SKM-1 treated with dmso at 0.1 percent for 144 hours (cell line): ENCODE data around the gene LGALS3BP.
A peak's percentile ranks its signal among the peaks of the same experiment; 100 is the strongest.
"Not testable (repeated sequence)": the region's sequence is repeated elsewhere in the genome, so short reads cannot be mapped to it uniquely, and the experiment has no call there.

Experiments
- DNase-seq: peaks from one replicate; lab custom pipeline; 2025; ENCODE audit not compliant: unreplicated experiment; lab: John Stamatoyannopoulos, UW

Gene LGALS3BP, protein sequence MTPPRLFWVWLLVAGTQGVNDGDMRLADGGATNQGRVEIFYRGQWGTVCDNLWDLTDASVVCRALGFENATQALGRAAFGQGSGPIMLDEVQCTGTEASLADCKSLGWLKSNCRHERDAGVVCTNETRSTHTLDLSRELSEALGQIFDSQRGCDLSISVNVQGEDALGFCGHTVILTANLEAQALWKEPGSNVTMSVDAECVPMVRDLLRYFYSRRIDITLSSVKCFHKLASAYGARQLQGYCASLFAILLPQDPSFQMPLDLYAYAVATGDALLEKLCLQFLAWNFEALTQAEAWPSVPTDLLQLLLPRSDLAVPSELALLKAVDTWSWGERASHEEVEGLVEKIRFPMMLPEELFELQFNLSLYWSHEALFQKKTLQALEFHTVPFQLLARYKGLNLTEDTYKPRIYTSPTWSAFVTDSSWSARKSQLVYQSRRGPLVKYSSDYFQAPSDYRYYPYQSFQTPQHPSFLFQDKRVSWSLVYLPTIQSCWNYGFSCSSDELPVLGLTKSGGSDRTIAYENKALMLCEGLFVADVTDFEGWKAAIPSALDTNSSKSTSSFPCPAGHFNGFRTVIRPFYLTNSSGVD

DNA sequence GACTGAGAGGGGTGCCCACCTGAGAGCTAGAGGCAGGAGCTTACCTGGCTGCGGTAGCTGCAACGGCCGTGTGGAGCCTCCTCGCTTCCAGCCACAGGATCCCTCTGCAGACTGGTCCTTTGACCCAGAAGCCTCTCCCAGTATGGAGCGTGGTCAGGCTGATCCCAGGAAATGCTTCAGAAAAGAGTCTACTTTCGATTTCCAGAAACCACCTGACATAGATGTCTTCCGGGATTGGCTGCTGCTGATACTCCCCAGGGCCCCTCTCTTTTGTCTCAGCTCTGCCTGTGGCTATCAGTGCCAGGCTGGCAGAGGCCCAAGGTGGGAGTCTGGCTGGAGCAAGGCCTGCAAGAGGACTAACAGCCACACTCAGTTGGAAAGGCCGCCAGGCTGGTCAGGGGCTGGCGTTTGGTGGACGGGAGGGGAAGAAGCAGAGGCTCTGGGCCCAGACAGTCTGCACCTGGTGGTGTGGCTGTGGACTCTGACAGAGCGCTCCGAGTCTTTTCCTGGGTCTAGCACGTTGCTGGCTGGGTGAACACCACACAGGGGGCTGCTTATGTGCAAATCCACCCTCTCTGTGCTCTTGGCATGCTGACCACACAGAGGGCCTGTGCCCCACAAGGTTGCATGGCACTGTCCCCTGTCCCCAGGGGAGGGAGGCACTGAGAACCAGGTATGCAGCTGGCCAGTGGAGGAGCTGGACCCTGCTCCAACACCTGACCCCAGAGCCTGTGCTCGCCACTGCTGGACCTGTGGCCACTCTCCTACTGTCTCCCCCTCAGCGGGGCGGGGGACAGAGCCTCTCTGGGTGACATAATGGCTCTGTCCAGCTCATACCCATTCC is at the start of gene LGALS3BP:
Gene LGALS3BP (minus strand): TSS at position 144 of the 844 bp plus-strand sequence. CDS start 2,732 bp downstream, outside the sequence.
- DNase-seq, result no peak

DNA sequence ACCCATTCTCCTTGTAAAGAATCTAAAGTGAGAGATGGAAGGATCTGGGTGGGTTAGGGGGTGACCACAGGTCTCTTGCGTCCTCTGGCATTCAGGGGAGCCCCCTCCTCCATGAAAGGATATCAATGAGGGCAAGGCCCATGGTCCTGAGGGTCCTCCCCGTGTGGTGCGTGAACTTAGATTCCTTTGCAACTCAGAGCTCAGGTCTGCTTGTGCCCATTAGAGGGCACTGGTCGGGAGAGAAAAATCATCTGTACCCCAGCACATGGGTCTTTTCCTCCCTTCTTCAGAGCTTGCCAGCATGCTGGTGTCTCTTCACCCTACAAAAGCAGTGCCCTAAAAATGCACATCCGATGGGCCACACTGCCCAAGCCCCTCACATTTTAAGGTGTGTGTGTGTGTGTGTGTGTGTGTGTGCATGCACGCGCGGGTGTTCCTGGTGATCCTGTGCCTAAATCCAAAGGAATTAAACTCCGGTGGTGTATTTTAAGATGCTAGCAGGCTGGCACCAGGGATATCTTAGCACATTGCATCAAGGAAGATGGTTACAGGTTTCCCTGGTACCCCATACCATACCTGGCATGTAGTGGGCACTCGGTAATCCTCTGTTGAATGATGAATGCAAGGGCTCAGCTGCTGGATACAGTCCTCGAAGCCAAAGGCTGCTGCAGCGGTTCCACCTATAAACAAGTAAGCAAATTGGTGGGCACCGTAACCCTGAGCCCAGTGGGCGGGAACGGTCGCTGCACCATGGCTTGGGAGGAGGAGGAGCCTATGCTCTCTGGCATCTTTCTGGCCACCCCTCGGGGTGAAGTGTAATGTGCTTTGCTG is 49.0 kb upstream of the LGALS3BP start:
- no peak for DNase-seq

DNA sequence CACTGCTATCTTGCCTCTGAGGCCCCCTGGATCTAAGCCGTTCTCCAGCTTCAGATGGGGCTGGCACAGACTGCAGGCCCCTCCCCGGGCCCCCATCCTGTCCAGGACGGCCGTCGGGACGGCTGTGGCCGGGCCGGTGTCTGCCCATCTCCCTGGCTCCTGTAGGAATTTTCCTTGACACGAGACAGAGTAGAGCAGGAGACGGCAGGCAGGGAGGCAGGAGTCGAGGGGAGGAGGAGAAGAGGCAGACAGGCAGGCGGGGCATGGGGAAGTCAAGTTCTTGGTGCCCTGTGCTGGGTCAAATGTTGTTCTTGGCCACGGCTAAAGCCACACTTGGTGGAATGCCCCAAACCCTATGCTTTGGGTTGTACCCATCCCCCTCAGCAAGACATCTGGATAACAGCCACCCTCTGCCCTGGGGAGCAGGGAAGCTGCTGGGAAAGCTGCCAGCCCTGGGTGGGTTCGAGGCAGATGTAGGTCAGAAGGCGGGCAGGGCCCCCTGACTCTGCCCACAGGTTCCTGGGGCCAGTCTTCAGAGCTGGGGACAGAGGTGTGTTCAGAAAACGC is 48.3 kb upstream of the LGALS3BP start:
- no peak for DNase-seq

DNA sequence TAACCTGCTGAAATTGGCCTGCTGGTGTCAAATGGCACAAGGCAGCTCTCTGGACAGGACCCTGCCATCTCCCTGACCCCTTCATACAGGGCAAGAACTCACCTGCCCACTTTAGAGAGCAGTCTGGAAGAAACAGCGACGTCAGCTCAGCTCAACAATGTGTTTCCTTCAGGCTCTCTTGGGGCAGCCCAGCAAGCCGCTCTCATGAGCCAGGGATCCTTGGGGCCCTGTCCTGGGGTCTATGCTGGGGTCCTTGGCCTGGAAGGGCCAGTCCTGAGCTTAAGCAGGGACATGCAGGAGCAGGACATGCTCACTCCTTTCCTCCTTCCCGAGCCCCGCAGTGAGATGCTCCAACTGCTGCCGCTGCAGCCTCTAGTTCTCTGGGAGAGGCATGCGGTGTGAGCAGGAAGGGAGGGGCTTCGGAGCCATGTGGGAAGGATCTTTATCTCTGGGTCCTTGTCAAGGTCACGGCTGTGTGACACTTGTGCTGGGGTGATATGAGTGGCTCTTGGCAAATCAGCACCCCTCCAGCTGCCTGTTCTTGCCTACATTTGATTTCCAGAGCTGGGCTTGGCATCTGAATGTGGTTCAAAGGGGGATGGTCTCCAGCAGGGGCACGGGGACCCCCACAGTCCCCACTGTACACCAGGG is 47.7 kb upstream of the LGALS3BP start:
- DNase-seq, result no peak

DNA sequence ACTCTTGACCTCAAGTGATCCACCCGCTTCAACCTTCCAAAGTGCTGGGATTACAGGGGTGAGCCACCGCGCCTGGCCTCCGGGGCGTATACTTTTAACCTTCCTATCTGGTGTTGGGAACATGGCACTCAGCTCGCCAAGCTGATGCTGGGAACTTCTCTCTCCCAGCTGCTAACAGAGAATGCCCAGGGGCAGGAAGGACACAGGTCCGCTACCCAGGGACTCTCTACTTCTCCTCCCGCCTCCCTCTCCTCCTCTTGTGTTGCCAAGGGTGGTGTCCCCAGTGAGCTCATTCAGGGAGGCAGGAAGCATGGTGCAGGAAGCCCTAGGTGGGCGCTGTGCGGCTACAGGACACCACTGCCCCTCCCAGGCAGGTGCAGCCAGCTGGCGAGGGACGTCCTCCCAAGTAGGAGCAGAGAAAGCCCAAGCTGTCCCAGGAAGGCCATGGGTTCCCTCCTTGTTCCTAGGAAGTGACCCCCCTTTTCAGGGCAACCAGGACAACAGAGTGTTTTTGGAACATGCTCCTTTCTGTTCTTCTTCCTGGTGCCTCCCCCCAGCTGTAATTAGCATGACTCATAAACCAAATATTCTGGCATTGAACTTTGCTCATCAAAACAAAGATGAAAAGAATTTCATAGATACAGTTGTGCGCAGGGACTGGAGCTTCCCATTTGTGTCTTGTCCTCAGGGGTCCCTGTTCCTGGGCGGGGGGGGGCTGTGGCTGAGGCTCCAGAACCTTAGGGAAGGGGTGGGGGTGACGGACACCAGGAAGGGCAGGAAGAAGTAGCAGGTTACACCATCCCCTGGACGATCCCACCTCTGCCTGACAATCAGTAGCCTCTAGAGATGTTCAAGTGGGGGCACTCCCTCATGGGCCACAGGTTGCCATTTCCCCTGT is 46.9 kb upstream of the LGALS3BP start:
- no peak for DNase-seq

DNA sequence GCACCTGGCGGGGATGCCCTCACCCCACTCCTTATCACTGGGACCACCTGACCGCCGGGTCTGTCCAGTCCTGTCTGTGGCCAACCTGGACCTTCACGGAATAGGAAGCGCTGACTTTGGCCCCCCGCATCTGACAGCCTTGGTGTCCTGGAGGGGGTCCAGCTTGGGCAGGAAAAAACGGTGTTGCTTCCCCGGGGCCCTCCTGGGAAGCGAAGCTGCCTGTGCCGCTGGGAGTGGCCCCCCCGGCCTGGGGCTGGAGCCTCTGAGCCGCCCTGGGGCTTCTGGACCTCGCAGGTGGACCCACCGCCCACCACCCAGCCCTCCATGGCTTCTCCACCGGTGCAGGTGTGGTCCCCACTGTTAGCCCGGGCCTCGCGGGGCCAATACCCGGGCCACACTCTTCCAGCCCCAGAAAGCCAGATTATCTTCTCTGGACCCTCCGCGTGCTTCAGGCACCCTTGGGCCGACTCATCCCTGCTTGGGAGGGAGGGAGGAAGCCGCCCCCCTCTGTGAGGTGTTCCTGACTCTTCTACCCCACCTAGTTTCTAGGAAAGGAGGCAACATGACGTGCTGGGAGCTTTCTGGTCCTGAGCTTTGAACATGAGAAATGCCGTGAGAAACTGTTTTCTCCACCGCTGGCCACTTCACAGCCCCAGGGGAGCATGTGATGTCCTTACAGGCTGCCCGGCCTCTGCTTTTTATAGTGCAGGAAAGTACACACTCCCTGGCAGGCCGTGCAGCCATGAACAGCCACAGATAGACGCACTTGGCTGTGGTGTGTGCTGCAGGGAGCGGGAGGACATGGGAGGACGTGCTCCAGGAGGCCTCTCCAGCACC is 45.4 kb upstream of the LGALS3BP start:
- no peak for DNase-seq

DNA sequence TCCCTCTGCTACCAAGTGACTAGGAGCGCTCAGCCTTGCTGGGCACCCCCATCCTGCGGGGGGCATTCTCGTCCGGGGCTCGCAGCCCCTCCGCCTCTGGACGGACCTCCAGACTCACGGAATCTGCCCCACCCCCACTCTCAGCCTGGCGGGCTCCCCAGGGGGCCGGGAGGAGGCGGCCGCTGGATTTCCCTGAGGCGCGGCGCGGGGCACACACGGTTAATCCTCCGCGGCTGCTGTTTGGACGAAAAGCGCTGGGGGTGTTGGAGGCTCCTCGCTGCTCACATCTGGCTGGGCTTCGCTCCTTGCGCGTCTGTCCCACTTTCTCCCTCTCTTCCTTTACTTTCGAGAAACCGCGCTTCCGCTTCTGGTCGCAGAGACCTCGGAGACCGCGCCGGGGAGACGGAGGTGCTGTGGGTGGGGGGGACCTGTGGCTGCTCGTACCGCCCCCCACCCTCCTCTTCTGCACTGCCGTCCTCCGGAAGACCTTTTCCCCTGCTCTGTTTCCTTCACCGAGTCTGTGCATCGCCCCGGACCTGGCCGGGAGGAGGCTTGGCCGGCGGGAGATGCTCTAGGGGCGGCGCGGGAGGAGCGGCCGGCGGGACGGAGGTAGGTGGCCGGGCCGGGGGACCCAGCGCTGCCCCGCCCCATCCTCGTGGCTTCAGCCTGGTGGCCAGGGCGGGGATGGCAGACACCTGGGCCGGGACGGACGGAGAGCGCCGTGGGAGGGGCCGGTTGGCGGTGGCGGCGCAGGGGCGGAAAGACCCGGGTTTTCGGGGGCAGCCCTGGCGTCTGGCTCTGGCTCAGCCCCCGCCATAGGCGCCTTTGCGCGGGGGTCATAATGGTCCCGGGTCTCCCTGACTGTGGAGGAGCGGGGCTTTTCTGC is 44.4 kb upstream of the LGALS3BP start, which contains the start of gene C1QTNF1:
Gene C1QTNF1 (plus strand): TSS at position 284 of the 886 bp plus-strand sequence. CDS start 19,800 bp downstream, outside the sequence.
- no peak for DNase-seq

DNA sequence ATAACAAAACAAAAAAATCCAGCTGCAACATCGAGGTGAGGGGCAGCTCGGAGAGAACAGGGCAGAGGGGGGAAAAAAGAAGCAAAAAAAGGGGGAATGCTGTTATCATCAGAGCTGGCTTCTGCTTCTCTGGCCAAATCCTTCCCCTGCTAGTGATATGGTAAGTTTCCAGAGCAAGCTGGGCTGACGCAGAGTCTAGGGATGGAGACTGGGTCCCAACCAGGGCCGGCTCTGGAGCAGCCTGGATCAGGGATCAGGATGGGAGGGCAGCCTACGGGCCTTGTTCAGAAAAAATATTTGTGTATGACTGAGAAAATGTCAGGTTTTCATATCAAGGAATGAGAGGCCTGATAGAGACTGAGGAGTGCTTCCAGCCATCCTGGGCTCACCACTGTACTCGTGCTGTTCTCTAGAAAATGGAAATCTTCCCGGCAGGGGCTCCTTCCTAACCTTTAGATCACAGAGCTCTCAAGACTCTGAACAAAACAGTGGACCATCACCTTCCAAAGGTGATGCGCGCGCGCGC is 43.5 kb upstream of the LGALS3BP start:
- DNase-seq, result no peak

DNA sequence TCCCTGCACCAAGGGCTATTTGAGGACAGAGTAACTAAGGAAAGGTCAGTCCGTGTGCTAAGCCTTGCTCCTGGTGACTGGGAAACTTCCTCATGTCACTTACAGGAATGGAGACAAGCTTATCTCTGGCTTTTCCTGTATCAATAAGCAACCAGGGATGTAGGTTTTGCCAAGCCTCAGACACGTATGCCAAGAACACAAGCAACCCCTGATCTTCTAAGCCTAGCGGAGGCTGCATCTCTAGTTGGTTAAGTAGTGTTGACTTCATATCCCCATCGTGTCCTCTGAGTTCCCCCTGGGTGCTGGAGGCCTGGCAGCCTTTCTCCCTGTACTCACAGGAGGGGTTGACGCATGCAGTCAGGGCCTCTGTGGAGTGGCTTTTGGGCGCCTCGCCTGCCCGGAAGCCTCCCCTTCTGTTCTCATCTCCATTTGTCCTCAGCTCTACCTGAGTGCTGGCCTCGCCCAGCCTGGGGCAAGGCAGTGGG is 42.8 kb upstream of the LGALS3BP start:
- no peak for DNase-seq

DNA sequence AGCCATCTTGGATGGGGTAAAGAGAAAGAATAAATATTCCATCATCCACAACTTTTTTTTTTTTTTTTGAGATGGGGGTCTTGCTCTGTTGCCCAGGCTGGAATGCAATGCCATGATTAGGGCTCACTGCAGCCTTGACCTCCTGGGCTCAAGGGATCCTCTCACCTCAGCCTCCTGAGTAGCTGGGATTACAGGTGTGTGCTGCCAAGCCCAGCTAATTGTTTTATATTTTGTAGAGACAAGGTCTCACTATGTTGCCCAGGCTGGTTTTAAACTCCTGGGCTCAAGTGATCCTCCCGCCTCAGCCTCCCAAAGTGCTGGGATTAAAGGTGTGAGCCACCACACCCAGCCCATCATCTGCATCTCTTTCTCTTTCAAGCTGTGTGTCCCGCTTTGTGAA is 42.2 kb upstream of the LGALS3BP start:
- not testable (repeated sequence) for DNase-seq

DNA sequence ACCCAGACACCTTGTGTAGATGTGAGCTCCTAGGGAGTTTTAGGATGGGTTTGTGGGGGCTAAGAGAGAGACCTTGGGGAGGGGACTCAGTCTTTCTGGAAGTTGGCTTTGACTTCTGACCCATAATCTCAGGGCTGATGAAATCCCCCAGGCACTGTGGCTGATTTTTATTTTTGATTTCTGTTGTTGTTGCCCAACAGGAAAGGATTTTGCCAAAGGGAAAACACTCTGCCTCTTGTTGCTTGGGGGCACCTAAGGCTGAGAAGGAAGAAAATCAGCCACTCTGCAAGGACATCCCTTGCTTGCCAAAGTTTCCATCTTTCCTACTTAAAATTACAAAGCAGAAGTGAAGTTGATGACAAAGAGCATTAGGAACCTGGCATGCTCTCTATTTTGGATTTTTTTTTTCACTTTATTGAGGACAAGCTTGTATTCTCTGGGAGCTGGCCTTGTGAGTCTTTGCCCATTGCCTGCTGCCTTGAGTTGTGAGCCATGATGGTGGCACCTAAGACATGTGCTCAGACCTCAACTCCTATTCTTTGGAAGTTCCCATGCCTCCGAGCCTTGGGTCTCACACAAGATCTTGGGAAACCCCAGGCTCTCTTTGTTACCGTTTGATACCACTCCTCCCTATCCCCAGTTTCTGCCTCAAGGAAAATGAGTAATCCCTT is 41.0 kb upstream of the LGALS3BP start:
- no peak for DNase-seq

DNA sequence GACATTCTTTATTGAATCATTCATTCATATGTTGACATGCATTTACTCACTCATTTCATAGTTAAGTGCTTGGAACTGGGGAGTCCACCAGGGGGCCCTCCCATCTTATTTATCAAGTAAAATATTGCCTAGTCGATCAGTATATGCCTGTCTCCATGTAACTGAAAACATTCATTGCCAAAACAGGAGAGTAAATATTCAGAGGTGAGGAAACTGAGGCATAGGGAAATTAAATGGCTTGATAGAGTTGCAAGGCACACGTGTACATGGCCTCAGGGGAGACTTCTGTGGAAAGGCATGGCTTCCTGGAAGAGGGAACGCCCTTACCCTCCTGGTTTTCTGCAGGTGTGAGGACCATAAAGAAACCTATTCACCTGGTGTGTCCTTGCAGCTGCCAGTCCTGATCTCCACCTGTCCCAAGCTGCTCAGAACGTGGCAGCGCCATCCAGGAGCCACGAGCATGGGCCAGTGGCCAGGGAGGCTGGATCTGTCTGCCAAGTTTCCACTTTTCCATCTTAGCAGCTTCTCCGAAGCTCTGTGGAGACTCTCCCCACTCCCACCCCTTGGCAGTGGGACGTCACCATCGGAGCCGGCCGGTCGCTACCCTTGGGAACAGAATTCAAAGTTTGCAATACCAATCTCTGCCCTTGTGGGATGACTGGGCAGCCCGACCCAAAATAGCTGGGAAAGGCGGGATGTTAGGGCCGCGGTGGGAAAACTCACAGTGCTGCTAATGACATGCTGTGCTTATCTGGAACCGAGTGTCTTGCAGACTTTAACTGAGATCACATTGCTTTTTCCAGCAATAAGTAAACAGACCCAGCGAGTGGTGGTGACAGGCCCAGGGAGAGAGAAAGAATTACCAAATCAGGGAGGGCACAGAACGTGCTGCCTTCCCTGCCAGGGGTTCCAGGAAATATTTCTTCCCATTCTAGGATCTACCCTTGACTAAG is 40.2 kb upstream of the LGALS3BP start:
- DNase-seq, result peak; percentile 24

DNA sequence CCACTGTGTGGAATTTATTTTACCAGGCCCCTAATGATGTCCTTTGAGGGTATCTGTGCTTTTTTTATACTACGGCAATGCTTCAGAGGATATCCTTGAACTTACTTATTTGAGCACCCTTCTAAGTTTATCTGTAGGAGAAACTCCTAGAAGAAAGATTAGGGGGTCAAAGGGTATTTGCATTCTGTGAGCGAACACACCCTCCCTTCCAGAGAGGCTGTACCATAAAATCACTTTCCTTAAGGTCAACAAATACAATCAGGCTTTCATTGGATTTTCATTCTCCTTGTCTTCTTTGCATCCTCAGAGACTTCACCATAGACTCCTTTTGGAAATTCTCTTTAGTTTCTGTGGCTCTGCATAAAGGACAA is 39.5 kb upstream of the LGALS3BP start:
- no peak for DNase-seq

DNA sequence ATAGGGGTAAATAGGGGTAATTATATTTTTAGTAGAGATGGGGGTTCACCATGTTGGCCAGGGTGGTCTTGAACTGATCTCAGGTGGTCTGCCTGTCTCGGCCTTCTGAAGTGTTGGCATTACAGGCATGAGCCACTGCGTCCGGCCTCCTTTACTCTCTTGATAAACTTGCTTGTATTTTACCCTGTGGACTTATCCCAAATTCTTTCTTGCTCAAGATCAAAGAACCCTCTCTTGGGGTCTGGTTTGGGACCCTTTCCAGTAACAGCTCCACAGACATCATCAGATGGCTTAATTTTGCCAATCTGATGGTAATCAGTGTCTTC is 38.6 kb upstream of the LGALS3BP start:
- no peak for DNase-seq
